ENCODE measurements around the gene GPR25.

Gene GPR25

DNA sequence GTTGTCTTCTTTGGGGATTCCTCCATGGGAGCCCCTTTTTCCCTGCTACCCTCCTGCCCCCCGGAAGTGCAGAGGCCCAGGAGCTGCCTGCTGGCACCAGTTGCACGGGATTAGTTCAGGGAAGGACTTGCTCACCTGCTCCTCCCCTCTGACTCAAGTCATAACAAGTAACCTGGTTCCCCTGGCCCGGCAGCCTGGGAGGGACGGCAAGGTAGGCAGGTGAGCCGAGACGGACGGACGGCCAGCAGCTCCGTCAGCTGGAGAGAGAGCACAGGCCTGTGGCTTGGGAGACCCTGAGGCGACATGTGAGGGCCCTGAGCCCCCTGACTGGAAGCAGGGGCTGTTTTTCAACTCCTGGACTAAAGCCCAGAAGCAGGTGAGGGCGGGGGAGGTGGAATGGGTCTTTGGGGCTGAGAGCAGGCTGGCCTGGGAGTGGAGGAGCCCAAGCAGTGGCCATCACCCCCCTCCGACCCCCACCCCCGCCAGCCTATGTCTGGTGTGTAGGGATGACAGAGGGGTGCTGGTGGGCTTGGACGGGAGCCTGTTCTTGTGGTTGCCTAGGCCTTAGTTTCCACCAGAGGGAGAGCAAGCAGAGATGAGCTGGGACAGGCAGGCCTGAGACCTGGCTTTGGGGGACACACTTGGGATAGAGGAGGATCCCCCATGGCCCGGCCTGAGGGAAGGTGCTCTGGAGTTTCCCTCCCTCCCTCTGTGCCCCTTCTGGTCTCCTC lies 22.1 kb downstream of the GPR25 start, which contains the start of gene INAVA:
INAVA (plus strand) TSS at position 189 of the 731 bp plus-strand sequence. CDS start 3,501 bp downstream, outside the sequence.
- DNase-seq (ENCODE audit: low read depth) = no peak

DNA sequence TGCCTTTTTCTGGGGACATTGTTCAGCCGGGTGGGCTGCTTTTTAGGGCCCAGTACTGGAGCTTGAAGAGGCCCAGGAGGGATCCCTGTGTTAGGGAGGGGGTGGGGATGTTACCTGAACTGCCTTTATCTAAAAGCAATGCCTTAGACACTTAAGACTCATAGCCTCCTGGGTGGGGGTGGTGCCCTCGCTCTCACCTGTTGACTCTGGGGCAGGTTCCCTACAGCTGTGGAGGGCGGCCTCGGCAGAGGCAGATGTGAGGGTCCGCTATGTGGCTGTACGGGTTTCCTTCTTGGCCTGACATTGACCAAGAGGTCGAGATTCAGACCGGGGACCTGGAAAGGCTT lies 22.6 kb downstream of the GPR25 start:
- DNase-seq (ENCODE audit: low read depth) = no peak

DNA sequence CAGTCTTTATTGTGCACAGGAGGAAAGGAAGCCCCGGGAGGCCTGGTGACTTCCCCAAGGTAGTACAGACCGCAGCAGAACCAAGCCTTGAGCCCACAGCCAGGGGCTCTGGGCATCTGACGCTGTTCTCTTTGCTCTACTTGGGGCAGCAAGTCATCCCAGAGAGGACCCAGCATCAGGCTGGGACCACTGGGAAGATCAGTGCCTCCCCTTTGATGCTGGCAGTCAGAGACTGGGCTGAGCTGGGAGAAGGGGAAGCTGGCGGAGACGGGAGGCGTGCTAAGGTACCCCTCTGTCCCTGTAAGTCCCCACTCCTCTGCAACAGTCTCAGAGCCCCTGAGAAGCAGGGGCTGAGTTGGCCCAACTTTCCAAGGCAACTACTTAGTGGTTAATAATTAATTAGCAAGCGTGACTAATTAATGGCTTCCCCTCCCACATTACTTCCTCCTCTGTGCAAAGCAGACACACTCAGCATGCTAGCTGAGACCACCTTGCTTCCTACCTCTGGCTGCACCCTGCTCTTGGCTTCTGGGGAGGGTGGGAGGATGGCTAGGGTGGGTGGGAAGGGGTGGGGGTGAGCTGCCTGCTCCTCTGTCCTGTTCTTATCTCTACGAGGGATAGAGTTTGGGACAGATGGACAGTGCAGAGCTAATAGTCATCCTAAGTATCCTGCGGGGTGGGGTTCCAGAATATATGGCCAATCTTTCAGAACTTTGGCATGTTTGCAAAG lies 23.2 kb downstream of the GPR25 start:
- no peak for DNase-seq (ENCODE audit: low read depth)

DNA sequence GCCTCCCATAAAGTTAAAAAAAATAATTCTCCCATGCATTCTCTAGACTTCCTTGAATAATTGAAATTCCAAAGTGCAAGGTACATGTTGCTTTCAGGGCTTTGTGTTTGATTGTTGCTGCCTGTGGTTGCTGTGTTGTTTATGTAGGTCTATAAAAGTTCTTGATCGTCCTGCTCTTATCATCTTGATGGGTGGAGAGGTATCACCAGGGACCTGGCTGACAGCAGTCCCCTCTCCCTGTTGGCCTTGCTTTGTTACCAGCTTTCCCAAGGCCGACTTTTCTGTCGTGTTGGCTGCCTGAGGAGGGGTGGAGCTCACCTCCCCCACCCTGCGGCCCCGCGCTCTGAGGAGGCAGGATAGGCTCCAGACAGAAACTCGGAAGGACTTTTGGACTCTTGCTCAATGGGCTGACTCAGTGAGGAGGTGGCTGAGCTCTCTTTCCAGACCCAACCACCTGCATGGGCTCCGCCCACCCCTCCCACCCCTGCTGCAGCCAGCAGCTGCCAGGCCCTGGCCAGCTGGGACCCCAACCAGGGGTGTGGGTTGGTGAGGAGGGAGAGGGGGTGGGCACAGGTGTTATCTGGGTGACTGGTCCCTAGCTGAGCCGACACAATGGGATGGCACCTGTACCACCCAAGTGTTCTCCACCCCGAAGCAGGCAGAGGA lies 23.9 kb downstream of the GPR25 start:
- DNase-seq (ENCODE audit: low read depth) = no peak

DNA sequence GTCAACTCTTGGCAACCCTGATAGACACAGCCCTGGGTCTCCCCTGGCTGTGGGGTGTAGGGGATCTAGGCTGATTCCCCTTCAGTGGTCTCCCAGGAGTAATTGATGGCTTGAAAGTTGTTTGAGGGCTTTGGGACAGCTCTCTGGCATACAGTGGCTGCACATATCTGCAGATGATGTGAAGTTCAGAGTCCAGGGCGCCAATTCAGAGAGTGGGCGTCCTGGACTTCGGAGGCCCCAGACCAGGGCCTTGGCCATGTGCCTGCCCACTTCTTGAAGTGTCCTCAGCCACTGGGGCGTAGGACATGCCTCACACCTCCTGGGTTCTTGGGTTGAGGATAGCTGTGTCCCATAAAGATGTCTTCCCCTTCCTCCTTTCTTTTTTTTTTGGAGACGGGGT lies 24.5 kb downstream of the GPR25 start:
- DNase-seq (ENCODE audit: low read depth) = no peak

DNA sequence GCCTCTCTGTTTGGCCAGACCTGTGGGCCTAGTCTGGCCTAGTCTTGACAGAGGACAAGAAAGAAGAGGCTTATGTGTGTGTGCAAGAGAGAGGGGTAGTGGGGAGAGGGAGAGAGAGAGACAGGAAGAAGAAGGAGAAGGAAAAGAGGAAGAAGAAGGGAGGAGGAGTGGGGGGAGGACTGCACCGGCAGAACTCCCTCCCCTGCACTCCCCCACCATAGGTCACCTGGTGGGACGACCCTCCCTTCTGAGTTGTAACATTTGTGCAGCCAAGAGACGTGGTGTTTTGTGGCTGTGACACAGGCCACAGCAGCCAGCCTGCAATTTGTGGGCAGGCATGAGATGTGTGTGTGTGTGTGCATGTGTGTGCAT lies 26.2 kb downstream of the GPR25 start:
- DNase-seq (ENCODE audit: low read depth) = no peak

DNA sequence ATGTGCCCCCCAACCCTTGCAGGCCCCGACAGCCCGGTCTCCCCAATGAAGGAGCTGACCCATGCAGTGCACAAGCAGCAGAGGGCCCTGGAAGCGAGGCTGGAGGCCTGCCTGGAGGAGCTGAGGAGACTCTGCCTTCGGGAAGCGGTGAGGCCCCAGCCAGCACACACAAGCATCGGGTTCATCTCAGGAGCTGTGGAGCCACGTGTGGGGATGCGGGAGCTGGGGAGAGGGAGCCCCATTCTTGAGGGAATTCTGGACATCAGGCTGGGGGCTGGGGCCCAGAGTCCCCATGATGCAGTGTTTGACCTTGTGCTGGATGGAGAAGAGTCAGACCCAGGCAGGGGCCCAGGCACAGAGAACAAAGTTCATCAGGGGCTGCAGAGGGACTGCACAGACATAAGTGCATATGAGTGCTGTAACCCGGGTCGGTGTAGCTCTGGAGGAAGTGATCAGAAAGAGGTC lies 26.7 kb downstream of the GPR25 start:
- DNase-seq (ENCODE audit: low read depth) = no peak

DNA sequence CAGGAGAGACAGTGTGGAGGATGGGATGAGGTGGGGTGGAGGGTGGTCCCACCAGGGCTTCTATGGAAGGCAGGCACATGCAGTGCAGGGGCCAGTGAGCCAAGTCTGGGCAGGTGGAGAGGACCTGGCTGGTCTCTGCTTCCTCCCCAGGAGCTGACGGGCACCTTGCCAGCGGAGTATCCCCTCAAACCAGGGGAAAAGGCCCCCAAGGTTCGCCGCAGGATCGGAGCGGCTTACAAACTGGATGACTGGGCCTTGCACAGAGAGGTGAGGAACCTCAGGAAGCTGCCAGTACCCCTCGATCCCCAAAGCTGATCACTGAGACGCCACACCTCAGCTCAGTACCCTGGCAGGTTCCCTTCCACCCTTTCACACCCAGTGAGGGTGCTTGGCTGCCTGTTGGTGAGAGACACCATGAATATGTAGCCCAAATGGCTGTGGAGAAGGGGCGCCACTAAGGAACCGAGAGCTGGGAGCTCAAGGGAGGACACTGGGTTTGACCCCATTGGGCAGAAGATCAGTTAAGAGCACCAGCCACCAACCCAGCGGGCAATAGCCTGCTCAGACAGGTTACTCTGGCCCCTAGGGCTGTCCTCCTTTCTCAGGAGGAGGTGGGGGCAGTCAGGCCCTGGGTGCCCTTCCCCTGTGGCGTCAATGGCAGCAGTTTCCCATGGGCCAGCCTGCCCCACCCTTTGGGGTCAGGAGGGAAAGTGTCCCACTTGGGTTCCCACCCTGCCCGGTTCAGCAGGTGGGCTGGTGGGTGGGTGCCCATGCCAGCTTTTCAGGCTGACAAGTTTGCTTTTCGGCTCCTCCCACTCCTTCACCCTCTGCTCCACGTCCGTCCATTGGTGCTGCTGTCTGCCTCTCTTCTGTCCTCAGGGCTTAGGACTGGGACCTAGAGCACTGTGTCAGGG lies 27.4 kb downstream of the GPR25 start:
- no peak for DNase-seq (ENCODE audit: low read depth)

DNA sequence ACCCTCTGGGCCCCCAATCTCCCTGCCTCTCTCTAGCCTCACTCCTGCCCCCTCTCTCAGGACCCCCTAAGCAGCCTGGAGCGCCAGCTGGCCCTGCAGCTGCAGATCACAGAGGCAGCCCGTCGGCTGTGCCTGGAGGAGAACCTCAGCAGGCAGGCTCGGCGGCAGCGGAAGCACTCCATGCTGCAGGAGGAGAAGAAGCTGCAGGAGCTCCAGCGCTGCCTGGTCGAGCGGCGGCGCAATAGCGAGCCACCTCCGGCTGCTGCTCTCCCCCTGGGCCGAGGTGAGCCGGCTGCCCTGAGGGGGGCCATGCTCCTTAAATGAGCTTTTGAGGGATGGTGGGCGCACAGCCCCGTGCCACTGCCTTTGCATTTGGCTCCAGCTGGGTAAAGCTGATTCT lies 28.1 kb downstream of the GPR25 start:
- DNase-seq (ENCODE audit: low read depth) = no peak

DNA sequence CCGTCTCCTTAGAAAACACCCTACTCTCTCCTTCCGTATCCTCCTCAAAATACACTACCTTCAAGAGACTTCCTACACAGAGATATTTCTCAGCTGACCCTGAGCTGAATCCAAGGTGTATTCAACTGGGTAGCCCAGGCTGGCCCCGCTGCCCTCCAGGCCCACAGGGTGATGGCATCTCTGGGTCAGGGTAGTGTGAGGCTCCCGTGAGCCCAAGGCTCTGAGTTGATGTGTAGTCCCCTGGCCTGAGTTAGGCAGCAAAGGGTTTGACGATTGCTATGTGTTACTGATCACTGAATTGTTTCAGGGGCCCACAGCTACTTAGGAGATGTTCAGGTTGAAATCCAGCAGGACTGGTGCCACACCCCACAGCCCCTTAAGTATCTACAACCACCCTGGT lies 28.6 kb downstream of the GPR25 start:
- DNase-seq (ENCODE audit: low read depth) = no peak

DNA sequence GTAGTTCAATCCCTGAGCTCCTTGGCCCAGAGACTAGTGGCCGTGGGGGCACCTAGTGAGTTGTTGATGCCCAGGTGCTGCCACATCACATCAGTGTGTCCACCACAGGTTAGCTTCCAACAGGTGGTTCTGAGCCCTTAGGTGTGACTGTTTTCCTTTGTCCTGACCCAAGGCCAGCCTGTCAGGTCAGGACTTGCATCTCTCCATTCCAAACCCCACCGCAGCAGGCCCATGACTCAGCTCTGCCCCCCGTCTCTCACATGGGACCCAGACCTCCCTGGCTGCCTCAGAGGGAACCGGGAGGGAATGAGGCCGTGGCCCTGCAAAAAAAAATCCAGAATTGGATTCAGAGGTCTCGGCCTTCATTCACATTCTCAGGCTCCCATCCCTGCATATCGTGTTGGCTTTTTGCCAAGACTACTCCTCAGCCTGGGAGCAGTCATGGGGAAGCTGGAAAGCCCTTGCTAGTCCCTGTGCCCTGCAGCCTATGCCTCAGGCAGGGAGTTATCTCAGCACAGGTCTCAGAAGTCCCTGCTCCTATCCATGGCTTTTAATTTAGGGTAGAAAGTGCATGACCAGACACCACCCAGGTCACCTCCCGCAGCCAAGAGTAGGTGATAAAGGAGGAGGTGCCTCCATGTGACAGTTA lies 29.1 kb downstream of the GPR25 start:
- no peak for DNase-seq (ENCODE audit: low read depth)

DNA sequence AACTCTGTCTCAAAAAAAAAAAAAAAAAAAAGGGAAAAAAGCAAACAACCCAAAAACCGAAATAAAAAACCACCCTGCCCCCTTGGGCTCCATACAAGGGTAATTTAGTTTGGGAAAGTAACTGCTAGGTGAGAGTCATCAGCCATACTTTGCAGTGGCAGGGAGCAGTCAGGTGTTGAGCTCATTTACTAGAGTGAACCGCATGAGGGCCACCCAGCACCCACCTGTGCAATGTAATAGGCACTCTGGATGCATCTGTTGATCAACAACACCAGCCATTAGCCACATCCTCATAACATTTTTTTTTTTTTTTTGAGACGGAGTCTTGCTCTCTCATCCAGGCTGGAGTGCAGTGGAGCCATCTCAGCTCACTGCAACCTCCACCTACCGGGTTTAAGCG lies 31.0 kb downstream of the GPR25 start:
- DNase-seq (ENCODE audit: low read depth) = no peak

DNA sequence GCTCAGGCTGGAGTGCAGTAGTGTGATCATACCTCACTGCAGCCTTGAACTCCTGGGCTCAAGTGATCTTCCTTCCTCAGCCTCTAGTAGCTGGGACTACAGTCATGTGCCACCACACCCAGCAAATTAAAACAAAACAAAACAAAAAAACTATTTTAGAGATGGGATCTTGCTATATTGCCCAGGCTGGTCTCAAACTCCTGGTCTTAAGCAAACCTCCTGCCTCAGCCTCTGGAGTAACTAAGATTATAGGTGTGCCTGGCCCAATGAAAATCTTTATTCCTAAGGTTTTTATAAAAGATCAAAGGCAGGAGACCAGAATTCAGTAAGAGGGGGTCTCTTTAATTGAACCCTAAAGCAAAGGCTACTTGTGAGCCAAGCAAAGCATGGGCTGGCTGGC lies 32.0 kb downstream of the GPR25 start:
- no peak for DNase-seq (ENCODE audit: low read depth)

DNA sequence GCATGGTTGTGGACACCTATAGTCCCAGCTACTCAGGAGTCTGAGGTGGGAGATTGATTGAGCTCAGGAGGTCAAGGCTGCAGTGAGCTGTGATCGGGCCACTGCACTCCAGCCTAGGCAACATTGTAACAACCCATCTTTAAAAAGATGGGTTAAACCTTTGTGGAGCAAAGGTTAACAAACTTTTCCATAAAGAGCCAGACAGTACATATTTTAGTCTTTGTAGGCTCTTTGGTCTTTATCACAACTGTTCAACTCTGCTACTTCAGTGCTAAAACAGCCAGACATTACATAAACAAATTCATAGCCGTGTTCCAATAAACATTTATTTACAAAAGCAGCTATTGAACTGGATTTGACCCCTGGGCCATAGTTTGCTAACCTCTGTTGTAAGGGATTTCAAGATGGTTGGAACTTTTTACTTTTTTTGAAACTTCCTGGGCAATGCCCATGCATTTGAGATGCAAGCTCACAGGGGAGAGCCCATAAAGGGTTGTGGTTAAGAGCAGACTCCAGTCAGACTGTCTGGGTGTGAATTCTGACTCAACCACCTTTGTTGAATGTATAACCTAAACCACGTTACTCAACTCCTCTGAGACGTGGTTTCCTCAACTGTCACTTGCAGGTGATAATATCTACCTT lies 32.8 kb downstream of the GPR25 start:
- DNase-seq (ENCODE audit: low read depth) = no peak

DNA sequence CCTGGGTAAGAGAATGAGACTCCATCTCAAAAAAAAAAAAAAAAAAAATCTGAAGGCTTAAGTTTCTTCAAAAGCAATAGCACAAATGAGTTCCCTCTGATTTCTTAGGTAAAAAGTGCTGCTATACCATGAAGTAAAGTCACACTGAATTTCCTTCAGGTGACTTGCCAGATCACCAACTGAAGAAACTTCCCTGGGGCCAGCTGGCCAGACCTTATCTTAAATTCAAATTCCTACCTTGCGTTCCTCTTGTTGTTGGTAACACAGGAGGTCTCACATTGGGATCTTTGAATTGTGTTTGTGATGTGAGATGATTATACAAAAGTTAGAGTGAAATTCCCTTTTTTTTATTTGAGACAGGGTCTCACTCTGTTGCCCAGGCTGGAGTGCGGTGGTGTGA lies 33.7 kb downstream of the GPR25 start:
- DNase-seq (ENCODE audit: low read depth) = no peak

DNA sequence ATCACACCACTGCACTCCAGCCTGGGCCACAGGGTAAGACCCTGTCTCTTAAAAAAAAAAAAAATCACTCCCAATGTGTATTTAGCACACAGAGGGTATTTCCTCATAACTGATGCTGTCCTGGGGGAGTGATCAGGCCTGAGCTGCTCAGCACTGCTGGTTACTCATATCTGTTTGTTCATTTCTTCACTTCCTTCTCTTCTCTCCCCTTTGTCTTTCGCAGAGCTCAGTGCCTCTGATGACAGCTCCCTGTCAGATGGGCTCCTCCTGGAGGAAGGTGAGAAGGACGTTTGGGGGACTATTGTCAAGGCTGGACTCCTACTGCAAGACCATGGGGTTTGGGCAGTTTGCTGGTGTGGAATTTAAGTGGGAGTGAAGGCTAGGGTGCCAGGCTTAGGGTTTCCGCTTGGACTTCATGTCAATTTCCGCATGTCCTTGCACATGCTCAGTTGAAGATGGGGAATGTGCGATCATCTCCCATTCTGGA lies 34.9 kb downstream of the GPR25 start:
- DNase-seq (ENCODE audit: low read depth) = no peak

DNA sequence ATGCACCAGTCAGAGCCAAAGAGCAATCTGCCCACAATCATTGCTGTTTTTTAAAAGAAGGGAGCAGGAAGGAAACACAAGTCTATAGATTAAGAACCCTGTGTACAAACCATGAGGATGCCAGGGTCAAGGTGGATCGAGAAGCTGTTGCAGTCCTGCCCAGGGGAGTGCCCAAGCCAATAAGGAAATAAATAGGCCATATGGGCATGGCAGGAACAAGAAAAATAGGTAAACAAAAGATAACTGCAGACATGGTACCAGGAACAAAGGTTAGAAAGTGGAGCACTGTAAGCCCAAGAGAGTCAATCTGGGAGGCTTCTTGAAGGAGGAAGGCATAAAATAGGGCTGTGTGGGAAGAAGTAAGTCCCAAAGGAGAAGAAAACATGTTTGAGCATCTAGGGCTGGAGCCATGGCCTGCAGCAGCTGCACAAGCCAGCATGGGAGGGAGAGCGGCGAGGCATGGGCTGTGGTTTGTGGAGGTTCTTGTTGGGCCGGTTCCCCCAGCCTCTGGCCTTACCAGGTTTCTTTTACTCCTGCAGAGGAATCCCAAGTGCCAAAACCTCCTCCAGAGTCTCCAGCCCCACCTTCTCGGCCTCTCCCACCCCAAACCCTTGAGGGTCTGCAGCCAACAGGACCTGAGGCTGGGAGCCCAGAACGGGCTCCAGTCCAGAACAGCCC lies 35.5 kb downstream of the GPR25 start:
- DNase-seq (ENCODE audit: low read depth) = no peak

DNA sequence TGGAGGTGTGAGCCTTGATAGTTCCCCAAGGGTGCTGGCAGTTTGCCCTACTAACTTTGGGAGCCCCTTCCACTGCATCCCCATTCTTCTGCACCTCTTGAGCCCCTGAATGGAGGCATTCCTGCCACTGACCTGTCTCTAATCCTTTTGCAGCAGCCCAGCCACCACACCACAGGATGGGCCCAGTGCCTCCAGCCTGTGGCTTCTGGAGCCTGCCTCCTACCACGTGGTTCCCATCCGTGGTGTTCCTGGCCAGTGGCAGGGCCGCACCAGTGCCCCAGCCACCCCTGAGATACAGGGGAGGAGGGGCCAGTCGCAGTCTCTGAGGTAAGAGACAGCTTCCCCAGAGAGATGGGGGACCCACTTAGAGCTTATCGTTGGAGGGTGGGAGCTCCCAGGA lies 36.3 kb downstream of the GPR25 start:
- no peak for DNase-seq (ENCODE audit: low read depth)

DNA sequence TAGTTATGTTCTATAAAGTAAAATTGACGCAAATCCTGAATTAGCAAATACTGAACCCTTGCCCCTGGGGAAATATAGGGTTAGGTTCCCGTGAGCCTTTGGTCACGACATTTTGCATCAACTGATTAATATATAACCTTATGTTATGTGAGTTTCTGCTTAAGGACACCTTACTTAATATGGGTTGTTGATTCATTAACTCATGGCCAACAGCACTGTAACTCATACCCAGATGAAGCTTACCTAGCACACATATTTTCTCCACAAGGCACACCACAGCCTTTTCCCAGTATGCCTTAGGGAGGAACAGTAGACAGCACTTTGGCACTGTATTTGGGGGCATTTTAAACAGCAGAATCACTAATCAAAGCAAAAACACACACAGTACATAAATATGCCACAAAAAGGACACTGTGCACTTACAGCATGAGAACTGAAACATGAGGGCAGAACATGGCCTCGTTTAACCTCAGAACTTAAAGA lies 37.0 kb downstream of the GPR25 start:
- no peak for DNase-seq (ENCODE audit: low read depth)

DNA sequence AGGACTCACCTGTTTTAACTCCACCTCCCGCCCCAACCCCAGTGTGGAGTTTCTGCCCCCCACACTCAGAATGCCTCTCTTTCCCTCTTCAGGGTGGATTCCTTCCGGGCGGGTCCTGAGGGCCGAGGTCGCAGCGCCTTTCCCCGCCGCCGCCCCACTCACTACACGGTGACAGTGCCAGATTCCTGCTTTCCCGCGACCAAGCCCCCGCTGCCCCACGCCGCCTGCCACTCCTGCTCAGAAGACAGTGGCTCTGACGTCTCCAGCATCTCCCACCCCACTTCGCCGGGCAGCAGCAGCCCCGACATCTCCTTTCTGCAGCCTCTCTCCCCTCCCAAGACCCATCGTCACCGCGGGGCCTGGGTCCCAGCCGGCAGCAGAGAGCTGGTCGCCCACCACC lies 38.6 kb downstream of the GPR25 start:
- no peak for DNase-seq (ENCODE audit: low read depth)

Data from GM04504 (cell line).